GM19351 (cell line): ENCODE measurements around the gene LCE2B.
"Not testable (repeated sequence)": the region's sequence is repeated elsewhere in the genome, so short reads cannot be mapped to it uniquely, and the experiment has no call there.

Experiments used
- ATAC-seq: cut with Tn5 transposase; IDR thresholded peaks from one replicate; pipeline ENCODE4 v1.9.1; 2021; ENCODE audit warnings: mild to moderate bottlenecking, moderate library complexity; ENCODE audit not compliant: unreplicated experiment

LCE2B gene

GRCh38 chr1:152685823-152686222 is at the start of gene LCE2B:
LCE2B (plus strand) TSS chr1:152686123; CDS start chr1:152686844, 721 bp downstream.
- ATAC-seq = not testable (repeated sequence)

GRCh38 chr1:152640351-152640750 is 45.6 kb upstream of the LCE2B start:
- no peak for ATAC-seq

- ATAC-seq = no peak
These were observed 42.0 kb upstream of the LCE2B start for GRCh38 chr1:152643945-152644344.

GRCh38 chr1:152645146-152645545 is 40.8 kb upstream of the LCE2B start:
- ATAC-seq = no peak

- no peak for ATAC-seq
These were observed 39.3 kb upstream of the LCE2B start for GRCh38 chr1:152646656-152647055.

- no peak for ATAC-seq
These were observed 31.8 kb upstream of the LCE2B start for GRCh38 chr1:152654110-152654509.

GRCh38 chr1:152656459-152656858 is 29.5 kb upstream of the LCE2B start:
- no peak for ATAC-seq

GRCh38 chr1:152657677-152658076 is 28.2 kb upstream of the LCE2B start:
- no peak for ATAC-seq

GRCh38 chr1:152658649-152659048 is 27.3 kb upstream of the LCE2B start:
- no peak for ATAC-seq

GRCh38 chr1:152663098-152663497 is 22.8 kb upstream of the LCE2B start, which contains the start of gene LCE2D:
LCE2D (plus strand) TSS chr1:152663380; CDS start chr1:152664106, 726 bp downstream.
- no peak for ATAC-seq

GRCh38 chr1:152666171-152666570 is 19.8 kb upstream of the LCE2B start:
- ATAC-seq = not testable (repeated sequence)

GRCh38 chr1:152667648-152668047 is 18.3 kb upstream of the LCE2B start:
- no peak for ATAC-seq

- no peak for ATAC-seq
These were observed 12.9 kb upstream of the LCE2B start for GRCh38 chr1:152673016-152673415.

- ATAC-seq = not testable (repeated sequence)
These were observed 10.9 kb upstream of the LCE2B start, which contains the start of gene LCE2C for GRCh38 chr1:152674983-152675382. LCE2C (plus strand) TSS chr1:152675279; CDS start chr1:152676016, 737 bp downstream.

- ATAC-seq = no peak
These were observed 6.5 kb upstream of the LCE2B start for GRCh38 chr1:152679459-152679858.

- ATAC-seq = no peak
These were observed 4.3 kb upstream of the LCE2B start for GRCh38 chr1:152681616-152682015.

GRCh38 chr1:152683846-152684245 is 2.1 kb upstream of the LCE2B start:
- ATAC-seq = no peak

GRCh38 chr1:152697701-152698600 is 12.0 kb downstream of the LCE2B start, which contains the start of gene LCE2A:
LCE2A (plus strand) TSS chr1:152698345; CDS start chr1:152698902, 557 bp downstream.
- ATAC-seq = no peak

GRCh38 chr1:152699746-152700145 is 13.8 kb downstream of the LCE2B start:
- no peak for ATAC-seq

- no peak for ATAC-seq
These were observed 21.9 kb downstream of the LCE2B start, which contains the start of gene LCE4A for GRCh38 chr1:152707860-152708259. LCE4A (plus strand) TSS chr1:152708160; CDS start chr1:152709076, 916 bp downstream.

- ATAC-seq = no peak
These were observed 32.3 kb downstream of the LCE2B start for GRCh38 chr1:152718238-152718637.

GRCh38 chr1:152725261-152725660 is 39.3 kb downstream of the LCE2B start:
- ATAC-seq = no peak
